Activated CD8-positive, alpha-beta memory T cell treated with anti-CD3 and anti-CD28 coated beads, Interleukin-2, amount 10 ng/mL, durations not matched to agents 7 days and 5 days (primary cell): Measurements from ENCODE around the gene EIF1. TPM values are rescaled to one million over a fixed set of nuclear protein-coding genes. Genes with fewer than 3 reads are reported as not detected.
"Not testable (repeated sequence)": the region's sequence is repeated elsewhere in the genome, so short reads cannot be mapped to it uniquely, and the experiment has no call there.

Experiments
- ATAC-seq: fragments of 150-1000 bp; cut with Tn5 transposase; one replicate; pipeline ENCODE4 v1.10.0; 2021; ENCODE audit warnings: moderate library complexity
- CTCF ChIA-PET: fragments of 350-600 bp; sonication (Branson Sonifier 250); formaldehyde crosslinking; loops from one replicate; lab custom pipeline; 2021; ENCODE audit warnings: antibody characterized with exemption; lab: Charles Lee
- DNase-seq: peaks from one replicate; pipeline ENCODE4 v3.0.0-alpha.2; 2020
- H3K27ac Mint-ChIP-seq: one replicate; pipeline ENCODE4 v1.8.0; 2021; ENCODE audit warnings: mild to moderate bottlenecking, mixed read lengths
- H3K27me3 Mint-ChIP-seq: one replicate; pipeline ENCODE4 v1.8.0; 2021; ENCODE audit warnings: mixed read lengths
- H3K36me3 Mint-ChIP-seq: one replicate; pipeline ENCODE4 v1.8.0; 2021; ENCODE audit warnings: mild to moderate bottlenecking, mixed read lengths
- H3K4me1 Mint-ChIP-seq: one replicate; pipeline ENCODE4 v1.8.0; 2021; ENCODE audit warnings: mixed read lengths
- H3K4me3 Mint-ChIP-seq: one replicate; pipeline ENCODE4 v1.8.0; 2021; ENCODE audit warnings: mild to moderate bottlenecking, moderate library complexity, mixed read lengths
- H3K9me3 Mint-ChIP-seq: one replicate; pipeline ENCODE4 v1.8.0; 2022; ENCODE audit warnings: low read depth, mixed read lengths
- total RNA-seq, 2 experiments: library from RNA; stranded (reverse); gene quantifications; one replicate each; pipeline ENCODE4 v1.2.3, GENCODE V29; 2021

The EIF1 gene
- total RNA-seq, 2 experiments from 2014 or later, result 593 to 900 TPM

DNA sequence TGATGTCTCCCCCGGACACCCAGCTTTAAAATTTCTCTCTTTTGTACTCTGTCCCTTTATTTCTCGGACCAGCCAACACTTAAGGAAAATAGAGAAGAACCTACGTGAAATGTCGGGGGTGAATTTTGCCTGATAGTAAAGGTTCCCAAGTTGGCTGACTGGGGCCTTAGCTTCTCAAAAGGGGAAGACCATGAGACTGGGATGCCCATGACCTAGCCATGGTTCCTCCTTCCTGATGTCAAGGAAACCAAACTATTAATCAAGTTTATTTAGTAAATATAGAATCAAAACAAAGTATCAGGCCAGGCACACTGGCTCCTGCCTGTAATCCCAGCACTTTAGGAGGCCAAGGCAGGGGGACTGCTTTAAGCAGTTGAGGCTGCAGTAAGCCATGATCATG lies 2.4 kb upstream of the EIF1 start:
- Mint-ChIP-seq H3K4me3 (no peak overlapping the region), H3K27ac (no peak overlapping the region), H3K4me1 (peaks cover 35% of the 10 kb centered on the region), H3K27me3 (no peaks in the 10 kb centered on the region), H3K9me3 (no peaks in the 10 kb centered on the region), H3K36me3 (peaks cover 22% of the 10 kb centered on the region)
- CTCF ChIA-PET, result interaction anchor here (1.0 to 2.0 kb wide), 4 partner anchors 21 to 125 kb away, joined by 3 to 6 read pairs (median 4); partner anchors contain the start of gene P3H4
- DNase-seq, result no peak
- ATAC-seq, result no peak

GRCh38 chr17:41687828-41688640 lies 651 bp upstream of the EIF1 start:
- ATAC-seq (peak; percentile 4), DNase-seq (peak; percentile 77)
- Mint-ChIP-seq H3K27ac (peak overlapping the region; percentile 99), H3K4me3 (peak overlapping the region; percentile 94), H3K9me3 (no peaks in the 10 kb centered on the region), H3K36me3 (peaks cover 37% of the 10 kb centered on the region), H3K4me1 (peaks cover 31% of the 10 kb centered on the region), H3K27me3 (no peaks in the 10 kb centered on the region)
- CTCF ChIA-PET, result interaction anchor here (1.0 to 9.9 kb wide), 10 partner anchors 8 to 242 kb away, joined by 3 to 191 read pairs (median 5); partner anchors contain the start of gene ODAD4

DNA sequence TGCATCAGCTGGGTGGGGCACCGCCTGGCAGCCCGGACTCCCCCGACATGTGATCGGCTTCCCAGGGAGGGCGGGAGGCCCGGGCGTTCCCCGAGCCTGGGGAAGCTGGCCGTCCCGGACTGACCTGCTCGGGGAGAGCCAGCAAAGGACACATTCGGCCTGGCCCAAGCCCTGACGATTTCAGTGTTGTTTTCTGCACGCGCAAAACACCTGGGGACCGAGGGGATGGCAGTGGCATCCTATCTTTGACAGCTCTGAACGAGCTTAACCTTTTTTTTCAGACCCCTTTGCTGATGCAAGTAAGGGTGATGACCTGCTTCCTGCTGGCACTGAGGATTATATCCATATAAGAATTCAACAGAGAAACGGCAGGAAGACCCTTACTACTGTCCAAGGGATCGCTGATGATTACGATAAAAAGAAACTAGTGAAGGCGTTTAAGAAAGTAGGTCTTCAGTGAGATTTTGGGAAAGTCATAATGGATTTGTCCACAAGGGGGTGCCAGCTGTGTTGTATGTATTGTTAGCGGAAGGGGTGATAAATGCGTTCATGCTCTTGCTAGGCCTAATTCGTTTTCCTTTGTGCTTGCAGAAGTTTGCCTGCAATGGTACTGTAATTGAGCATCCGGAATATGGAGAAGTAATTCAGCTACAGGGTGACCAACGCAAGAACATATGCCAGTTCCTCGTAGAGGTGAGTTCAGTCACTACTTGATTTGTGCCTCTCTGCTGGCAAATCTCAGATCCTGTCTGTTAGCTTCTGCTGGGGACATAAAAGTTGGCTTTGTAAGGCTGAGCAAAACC lies 1.0 kb downstream of the EIF1 start:
- Mint-ChIP-seq H3K9me3 (no peaks in the 10 kb centered on the region), H3K4me1 (peaks cover 29% of the 10 kb centered on the region), H3K36me3 (peaks cover 47% of the 10 kb centered on the region), H3K27me3 (no peaks in the 10 kb centered on the region), H3K4me3 (peak overlapping the region; percentile 94), H3K27ac (peak overlapping the region; percentile 99)
- CTCF ChIA-PET, result interaction anchor here (1.1 to 9.9 kb wide), 8 partner anchors 10 to 241 kb away, joined by 3 to 191 read pairs (median 7); partner anchors contain the start of gene ODAD4
- ATAC-seq, result no peak
- DNase-seq, result peak; percentile 75

DNA sequence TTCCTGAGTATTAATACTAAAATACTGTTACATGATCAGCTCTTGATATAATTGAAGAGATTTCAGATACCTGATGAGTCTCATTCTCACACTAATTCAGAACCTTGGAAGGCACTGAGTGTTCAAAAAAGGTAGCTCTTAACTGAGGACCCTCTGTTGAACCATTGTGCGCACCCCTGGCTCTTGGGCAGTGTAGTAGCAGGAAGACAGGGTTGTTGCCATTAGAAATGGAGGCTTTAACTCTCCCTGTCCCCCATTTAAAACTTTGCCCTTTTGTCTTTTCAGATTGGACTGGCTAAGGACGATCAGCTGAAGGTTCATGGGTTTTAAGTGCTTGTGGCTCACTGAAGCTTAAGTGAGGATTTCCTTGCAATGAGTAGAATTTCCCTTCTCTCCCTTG lies 1.8 kb downstream of the EIF1 start:
- H3K27me3 Mint-ChIP-seq, result no peaks in the 10 kb centered on the region
- peak overlapping the region; percentile 99 for H3K27ac Mint-ChIP-seq
- H3K9me3 Mint-ChIP-seq, result no peaks in the 10 kb centered on the region
- peaks cover 29% of the 10 kb centered on the region for H3K4me1 Mint-ChIP-seq
- CTCF ChIA-PET, result interaction anchor here (1.4 to 9.9 kb wide), 6 partner anchors 11 to 47 kb away, joined by 4 to 191 read pairs (median 14); no protein-coding TSS in a partner anchor
- H3K4me3 Mint-ChIP-seq, result peak overlapping the region; percentile 94
- peaks cover 47% of the 10 kb centered on the region for H3K36me3 Mint-ChIP-seq
- ATAC-seq (no peak), DNase-seq (no peak)

DNA sequence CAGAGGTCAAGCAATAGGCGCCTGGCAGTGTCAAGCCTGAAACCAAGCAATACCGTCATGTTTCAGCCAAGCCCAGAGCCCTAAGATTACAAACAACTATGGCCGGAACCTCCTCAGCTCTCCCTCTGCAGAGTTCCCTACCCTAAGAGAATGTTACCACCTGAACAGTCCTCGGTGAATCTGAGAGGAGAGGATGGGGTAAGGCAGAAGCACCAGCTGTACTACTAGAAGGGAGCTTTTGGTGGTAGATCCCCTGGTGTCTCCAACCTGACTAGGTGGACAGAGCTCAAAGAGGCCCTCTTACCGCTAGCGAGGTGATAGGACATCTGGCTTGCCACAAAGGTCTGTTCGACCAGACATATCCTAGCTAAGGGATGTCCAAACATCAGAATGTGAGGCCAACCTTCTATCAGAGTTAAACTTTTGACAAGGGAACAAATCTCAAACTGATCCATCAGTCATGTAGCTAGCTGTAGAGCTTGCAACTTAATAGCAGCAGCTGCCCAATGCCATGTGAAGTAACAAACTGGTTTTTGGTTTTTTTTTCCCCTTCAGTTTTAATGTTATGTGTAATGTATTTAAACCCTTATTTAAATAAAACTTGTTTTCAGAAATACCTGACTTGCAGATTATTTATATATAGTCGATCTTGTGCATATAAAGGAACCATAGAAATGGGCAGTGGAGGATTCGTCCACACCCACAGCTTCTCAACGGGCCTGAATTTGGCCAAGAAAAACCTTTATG lies 2.5 kb downstream of the EIF1 start:
- CTCF ChIA-PET, result interaction anchor here (1.4 to 9.9 kb wide), 4 partner anchors 12 to 42 kb away, joined by 6 to 191 read pairs (median 64); no protein-coding TSS in a partner anchor
- peaks cover 49% of the 10 kb centered on the region for H3K36me3 Mint-ChIP-seq
- peaks cover 33% of the 10 kb centered on the region for H3K4me1 Mint-ChIP-seq
- H3K9me3 Mint-ChIP-seq, result no peaks in the 10 kb centered on the region
- H3K27me3 Mint-ChIP-seq, result no peaks in the 10 kb centered on the region
- ATAC-seq, result no peak
- peak overlapping the region; percentile 99 for H3K27ac Mint-ChIP-seq
- DNase-seq, result no peak
- H3K4me3 Mint-ChIP-seq, result peak overlapping the region; percentile 94

- H3K27ac Mint-ChIP-seq, result peak overlapping the region; percentile 60
- ATAC-seq, result no peak
- no peak overlapping the region for H3K4me3 Mint-ChIP-seq
- no peak for DNase-seq
- H3K4me1 Mint-ChIP-seq, result peaks cover 32% of the 10 kb centered on the region
- no peaks in the 10 kb centered on the region for H3K9me3 Mint-ChIP-seq
- H3K27me3 Mint-ChIP-seq, result no peaks in the 10 kb centered on the region
- H3K36me3 Mint-ChIP-seq, result peaks cover 49% of the 10 kb centered on the region
- CTCF ChIA-PET, result interaction anchor here (0.7 to 9.9 kb wide), 4 partner anchors 14 to 420 kb away, joined by 3 to 191 read pairs (median 5); no protein-coding TSS in a partner anchor
Measured at GRCh38 chr17:41692722-41693521, 4.2 kb downstream of the EIF1 start.

DNA sequence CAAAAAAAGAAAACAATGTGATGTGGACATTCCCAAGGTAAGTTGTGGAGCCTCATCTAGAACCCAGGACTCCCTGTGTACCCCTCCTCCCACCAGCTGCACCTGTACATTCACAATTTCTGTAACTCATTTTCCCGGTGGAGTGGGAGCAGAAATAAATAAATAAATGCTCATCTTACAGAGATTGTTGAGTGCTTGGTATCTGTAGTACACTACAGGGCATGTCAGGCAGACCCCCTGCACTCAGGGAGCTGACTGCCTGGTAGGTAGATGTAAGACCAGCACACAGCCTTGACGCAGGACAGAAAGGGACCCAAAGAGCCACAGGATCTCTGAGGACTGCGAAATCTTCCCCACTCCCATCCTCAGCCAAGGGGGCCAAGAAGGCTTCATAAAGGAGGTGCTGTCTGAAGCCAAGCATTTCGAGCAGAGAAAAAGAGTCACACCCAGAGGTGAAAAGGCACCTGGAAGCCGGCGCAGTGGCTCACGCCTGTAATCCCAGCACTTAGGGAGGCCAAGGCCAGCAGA lies 6.5 kb downstream of the EIF1 start:
- no peak for ATAC-seq
- H3K9me3 Mint-ChIP-seq, result no peaks in the 10 kb centered on the region
- CTCF ChIA-PET, result interaction anchor here (0.7 to 9.9 kb wide), 18 partner anchors 10 to 876 kb away, joined by 3 to 191 read pairs (median 5); partner anchors contain the start of gene JUP

GRCh38 chr17:41695954-41696757 lies 7.5 kb downstream of the EIF1 start:
- peak overlapping the region; percentile 72 for H3K27ac Mint-ChIP-seq
- H3K4me1 Mint-ChIP-seq, result peaks cover 21% of the 10 kb centered on the region
- H3K9me3 Mint-ChIP-seq, result no peaks in the 10 kb centered on the region
- DNase-seq (peak; percentile 86), ATAC-seq (peak; percentile 14)
- peaks cover 29% of the 10 kb centered on the region for H3K36me3 Mint-ChIP-seq
- H3K4me3 Mint-ChIP-seq, result no peak overlapping the region
- CTCF ChIA-PET, result interaction anchor here (0.6 to 9.9 kb wide), 26 partner anchors 8 to 877 kb away, joined by 3 to 191 read pairs (median 5); partner anchors contain the start of genes JUP, KLHL11 and P3H4
- H3K27me3 Mint-ChIP-seq, result peaks cover 4% of the 10 kb centered on the region

More for the DNA sequence above, 6.5 kb downstream of the EIF1 start:
- H3K4me1 Mint-ChIP-seq, result peaks cover 26% of the 10 kb centered on the region
- no peaks in the 10 kb centered on the region for H3K27me3 Mint-ChIP-seq
- H3K4me3 Mint-ChIP-seq, result no peak overlapping the region
- peaks cover 39% of the 10 kb centered on the region for H3K36me3 Mint-ChIP-seq
- no peak for DNase-seq
- H3K27ac Mint-ChIP-seq, result no peak overlapping the region

GRCh38 chr17:41697122-41697962 lies 8.7 kb downstream of the EIF1 start:
- Mint-ChIP-seq H3K36me3 (peaks cover 19% of the 10 kb centered on the region), H3K4me3 (no peak overlapping the region), H3K27me3 (peaks cover 5% of the 10 kb centered on the region), H3K4me1 (peaks cover 13% of the 10 kb centered on the region), H3K9me3 (no peaks in the 10 kb centered on the region), H3K27ac (no peak overlapping the region)
- CTCF ChIA-PET, result interaction anchor here (0.6 to 2.1 kb wide), 2 partner anchors 32 to 35 kb away, joined by 3 to 8 read pairs; no protein-coding TSS in a partner anchor
- ATAC-seq, result no peak
- no peak for DNase-seq

DNA sequence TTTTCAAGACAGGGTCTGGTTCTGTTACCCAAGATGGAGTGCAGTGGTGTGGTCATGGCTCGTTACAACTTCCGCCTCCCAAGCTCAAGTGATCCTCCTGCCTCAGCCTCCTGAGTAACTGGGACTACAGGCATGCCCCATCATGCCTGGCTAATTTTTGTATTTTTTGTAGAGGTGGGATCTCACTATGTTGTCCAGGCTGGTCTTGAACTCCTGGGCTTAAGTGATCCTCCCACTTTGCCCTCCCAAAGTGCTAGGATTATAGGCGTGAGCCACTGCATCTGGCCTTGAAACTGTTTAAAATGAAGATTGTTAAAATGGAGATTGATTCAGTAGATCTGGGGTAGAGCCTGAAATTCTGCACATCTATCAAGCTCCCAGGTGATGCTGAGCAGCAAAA lies 12.2 kb downstream of the EIF1 start:
- CTCF ChIA-PET, result interaction anchor here (0.7 to 1.1 kb wide), 2 partner anchors 22 to 34 kb away, joined by 3 to 4 read pairs; no protein-coding TSS in a partner anchor
- not testable (repeated sequence) for H3K27ac Mint-ChIP-seq, ATAC-seq, H3K4me3 Mint-ChIP-seq, H3K36me3 Mint-ChIP-seq, H3K9me3 Mint-ChIP-seq, H3K27me3 Mint-ChIP-seq, DNase-seq
- peaks cover 12% of the 10 kb centered on the region for H3K4me1 Mint-ChIP-seq
